Esophagus muscularis mucosa (tissue), 3 donors: Measurements from ENCODE around the gene IER3.

Experiments
- CTCF ChIP-seq, 3 experiments: fragments of 200-600 bp in 2 of 3; fragments of 450-650 bp in 1 of 3; sonication (generic) in 2 of 3; IDR thresholded peaks; one replicate each; pipeline ENCODE4 v1.5.1; 2017 to 2019; ENCODE audit warnings: antibody characterized with exemption in 3 of 3, mild to moderate bottlenecking in 2 of 3, moderate library complexity in 1 of 3
- POLR2A ChIP-seq: fragments of 450-650 bp; IDR thresholded peaks from one replicate; pipeline ENCODE4 v1.6.1; 2017; ENCODE audit warnings: antibody characterized with exemption, moderate library complexity, mild to moderate bottlenecking, low read depth

DNA sequence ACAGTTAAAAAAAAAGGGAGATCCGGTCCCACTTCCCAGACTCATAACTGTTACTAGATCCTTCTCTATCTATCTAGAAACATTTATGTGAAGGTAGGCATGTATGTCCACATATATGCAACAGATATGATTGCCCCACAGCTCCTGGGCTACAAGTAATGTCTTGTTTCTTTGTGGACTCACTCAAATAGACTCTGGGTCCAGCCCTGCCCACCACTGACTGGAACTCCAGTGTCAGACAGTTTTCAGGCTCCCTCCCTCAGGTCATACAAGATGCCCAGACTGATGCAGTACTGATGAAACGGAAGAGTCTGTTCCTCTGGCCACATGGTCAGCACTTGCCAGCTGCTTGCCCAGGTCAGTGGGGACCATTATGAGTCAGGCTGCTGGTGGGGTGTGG lies 30.8 kb upstream of the IER3 start:
- TF ChIP-seq CTCF (IDR thresholded peaks at IDR 0.05) (no peak), POLR2A (no peak)
